PC-9 (cell line): ENCODE measurements around the gene FOXK1.

Source experiments
- CTCF ChIP-seq: fragments of 200-600 bp; sonication (generic); conservative IDR thresholded peaks from 2 replicates; pipeline ENCODE4 v1.6.1; 2017; ENCODE audit warnings: mixed run types, antibody characterized with exemption, mild to moderate bottlenecking, moderate library complexity
- EZH2 ChIP-seq: fragments of 200-600 bp; sonication (generic); IDR thresholded peaks from 2 replicates; pipeline ENCODE4 v1.8.0; 2017; ENCODE audit warnings: antibody characterized with exemption, low read depth

- TF ChIP-seq CTCF (no peak), EZH2 (no peak)
Measured at GRCh38 chr7:4714767-4715409, 32.8 kb downstream of the FOXK1 start.
